ENCODE measurements around the gene MYO7A. TPM values are rescaled to one million over a fixed set of nuclear protein-coding genes. Genes with fewer than 3 reads are reported as not detected.

The MYO7A gene
- total and polyA plus RNA-seq, 8 donors: 1.4 to 29.2 (median 3.3) TPM

GRCh38 chr11:77205467-77206263 is 77.6 kb downstream of the MYO7A start:
- H3K27ac ChIP-seq: no peak overlapping the region
- TF ChIP-seq POLR2AphosphoS5 (IDR thresholded peaks at IDR 0.05): no peak
- TF ChIP-seq EP300 (IDR thresholded peaks at IDR 0.05): no peak
- TF ChIP-seq POLR2A (IDR thresholded peaks at IDR 0.05): no peak
- no peak for TF ChIP-seq CTCF (IDR thresholded peaks at IDR 0.05)
- no peaks in the 10 kb centered on the region for H3K4me1 ChIP-seq
- no peak for DNase-seq
- H3K4me3 ChIP-seq: no peak overlapping the region
- 84 to 91% (median 91%) methylated on average over 18 to 30 of the region's 30 CpGs for WGBS, 5 donors
- H3K9me3 ChIP-seq: no peaks in the 10 kb centered on the region
- H3K27me3 ChIP-seq: no peaks in the 10 kb centered on the region
- H3K36me3 ChIP-seq: peaks cover 0 to 1% (median 0%) of the 10 kb centered on the region in 4 donors
- intact Hi-C loops (cut with DNase I; ENCODE audit: low total_unique reads): no loop called here

- Histone ChIP-seq H3K27ac (no peak overlapping the region), H3K4me3 (no peak overlapping the region), H3K27me3 (no peaks in the 10 kb centered on the region), H3K4me1 (no peaks in the 10 kb centered on the region), H3K36me3 (peaks cover 0 to 6% (median 0%) of the 10 kb centered on the region in 4 donors), H3K9me3 (no peaks in the 10 kb centered on the region)
- no peak for DNase-seq
- intact Hi-C loops (cut with DNase I; ENCODE audit: low total_unique reads): no loop called here
- TF ChIP-seq EP300 (IDR thresholded peaks at IDR 0.05) (no peak), POLR2AphosphoS5 (IDR thresholded peaks at IDR 0.05) (no peak), POLR2A (IDR thresholded peaks at IDR 0.05) (no peak), CTCF (IDR thresholded peaks at IDR 0.05) (no peak)
- WGBS, 5 donors: 64 to 87% (median 82%) methylated on average over 13 of the region's 13 CpGs
Observed at GRCh38 chr11:77206264-77207018, 78.4 kb downstream of the MYO7A start.

DNA sequence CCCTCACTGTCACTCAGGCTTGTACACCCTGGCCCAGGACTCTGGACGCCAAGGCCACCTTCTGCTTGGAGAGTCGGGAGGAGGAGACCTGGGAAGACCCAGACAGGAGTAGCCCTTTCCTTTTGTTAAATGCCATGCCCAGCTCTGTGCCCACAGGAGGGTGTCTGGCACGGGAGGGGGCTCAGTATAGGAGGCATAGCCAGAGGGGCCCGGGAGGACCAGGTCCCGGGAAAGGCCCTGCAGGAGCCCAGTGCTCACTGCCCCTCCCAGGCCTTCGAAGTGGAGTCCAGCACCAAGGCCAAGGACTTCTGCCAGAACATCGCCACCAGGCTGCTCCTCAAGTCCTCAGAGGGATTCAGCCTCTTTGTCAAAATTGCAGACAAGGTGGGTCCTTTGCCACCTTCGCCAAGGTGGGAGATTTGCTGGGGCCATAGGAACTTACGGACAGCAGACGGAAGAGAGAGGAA is 79.0 kb downstream of the MYO7A start:
- Histone ChIP-seq H3K36me3 (peaks cover 0 to 6% (median 0%) of the 10 kb centered on the region in 4 donors), H3K4me1 (no peaks in the 10 kb centered on the region), H3K9me3 (no peaks in the 10 kb centered on the region), H3K4me3 (no peak overlapping the region), H3K27me3 (no peaks in the 10 kb centered on the region), H3K27ac (no peak overlapping the region)
- intact Hi-C loops (cut with DNase I; ENCODE audit: low total_unique reads): no loop called here
- WGBS, 5 donors: 82 to 90% (median 88%) methylated on average over 6 to 10 of the region's 10 CpGs
- TF ChIP-seq POLR2A (IDR thresholded peaks at IDR 0.05) (no peak), CTCF (IDR thresholded peaks at IDR 0.05) (no peak), POLR2AphosphoS5 (IDR thresholded peaks at IDR 0.05) (no peak), EP300 (IDR thresholded peaks at IDR 0.05) (no peak)
- DNase-seq: no peak

GRCh38 chr11:77207618-77208313 is 79.7 kb downstream of the MYO7A start:
- Histone ChIP-seq H3K4me3 (no peak overlapping the region), H3K9me3 (no peaks in the 10 kb centered on the region), H3K36me3 (peaks cover 0 to 6% (median 0%) of the 10 kb centered on the region in 4 donors), H3K27me3 (no peaks in the 10 kb centered on the region), H3K27ac (no peak overlapping the region), H3K4me1 (no peaks in the 10 kb centered on the region)
- TF ChIP-seq POLR2A (IDR thresholded peaks at IDR 0.05) (no peak), EP300 (IDR thresholded peaks at IDR 0.05) (no peak), POLR2AphosphoS5 (IDR thresholded peaks at IDR 0.05) (no peak)
- DNase-seq: no peak
- intact Hi-C loops (cut with DNase I; ENCODE audit: low total_unique reads): no loop called here
- 62 to 93% (median 81%) methylated on average over 5 to 10 of the region's 10 CpGs for WGBS, 5 donors
